ENCODE results near the gene CENPE. TPM values are rescaled to one million over a fixed set of nuclear protein-coding genes. Genes with fewer than 3 reads are reported as not detected.

The CENPE gene
- total and polyA plus RNA-seq, 8 donors, result 0.04 to 2.7 (median 0.39) TPM

- peak overlapping the region in 2 of 4 donors; percentile 64 to 76 for H3K4me3 ChIP-seq
- H3K36me3 ChIP-seq, result no peaks in the 10 kb centered on the region
- WGBS, 2 donors, result 32 to 48% methylated on average over 4 of the region's 4 CpGs
- peaks cover 0 to 3% (median 0%) of the 10 kb centered on the region in 3 donors for H3K4me1 ChIP-seq
- no peak for DNase-seq
- H3K27me3 ChIP-seq, result no peaks in the 10 kb centered on the region
- no peak for FAIRE-seq
- no peaks in the 10 kb centered on the region for H3K9me3 ChIP-seq
- peak in 1 of 4 donors; percentile 5 for ATAC-seq
- peak overlapping the region in 1 of 4 donors; percentile 79 for H3K27ac ChIP-seq
- intact Hi-C loops (cut with DNase I), result no loop called here
- no peak for TF ChIP-seq CTCF (IDR thresholded peaks at IDR 0.05)
Observed at GRCh38 chr4:103075435-103075893, 122.7 kb downstream of the CENPE start.

GRCh38 chr4:103074744-103075434 is 123.3 kb downstream of the CENPE start:
- no peak for ATAC-seq
- DNase-seq, result no peak
- no peak for FAIRE-seq
- H3K4me3 ChIP-seq, result no peak overlapping the region
- WGBS, 2 donors, result 91% methylated on average over 9 of the region's 9 CpGs
- H3K9me3 ChIP-seq, result no peaks in the 10 kb centered on the region
- no peaks in the 10 kb centered on the region for H3K27me3 ChIP-seq
- no peak for TF ChIP-seq CTCF (IDR thresholded peaks at IDR 0.05)
- no peak overlapping the region for H3K27ac ChIP-seq
- H3K4me1 ChIP-seq, result peaks cover 0 to 3% (median 0%) of the 10 kb centered on the region in 3 donors
- H3K36me3 ChIP-seq, result no peaks in the 10 kb centered on the region
- intact Hi-C loops (cut with DNase I), result no loop called here

GRCh38 chr4:103073792-103074438 is 124.2 kb downstream of the CENPE start:
- 88 to 93% methylated on average over 2 of the region's 2 CpGs for WGBS, 2 donors
- H3K27me3 ChIP-seq, result no peaks in the 10 kb centered on the region
- H3K4me1 ChIP-seq, result peaks cover 0 to 3% (median 0%) of the 10 kb centered on the region in 3 donors
- intact Hi-C loops (cut with DNase I), result no loop called here
- H3K27ac ChIP-seq, result no peak overlapping the region
- no peak for ATAC-seq
- no peak for TF ChIP-seq CTCF (IDR thresholded peaks at IDR 0.05)
- no peaks in the 10 kb centered on the region for H3K9me3 ChIP-seq
- FAIRE-seq, result no peak
- H3K36me3 ChIP-seq, result no peaks in the 10 kb centered on the region
- no peak for DNase-seq
- H3K4me3 ChIP-seq, result no peak overlapping the region

- no peak overlapping the region for H3K4me3 ChIP-seq
- H3K27me3 ChIP-seq, result no peaks in the 10 kb centered on the region
- peak in 1 of 4 donors; percentile 41 for ATAC-seq
- no peak for FAIRE-seq
- intact Hi-C loops (cut with DNase I), result no loop called here
- WGBS, 2 donors, result 76 to 79% methylated on average over 2 of the region's 2 CpGs
- no peak overlapping the region for H3K27ac ChIP-seq
- no peaks in the 10 kb centered on the region for H3K4me1 ChIP-seq
- H3K36me3 ChIP-seq, result no peaks in the 10 kb centered on the region
- no peaks in the 10 kb centered on the region for H3K9me3 ChIP-seq
- TF ChIP-seq CTCF (IDR thresholded peaks at IDR 0.05), result no peak
- no peak for DNase-seq
Observed at GRCh38 chr4:103067841-103068547, 130.1 kb downstream of the CENPE start.
